T-helper 1 cell treated with Interleukin-12 subunit alpha and Interleukin-12 subunit beta and Interleukin-4 antibody, amounts not matched to agents 30 μg/mL and 1 μg/mL, for 36 hours (primary cell): ENCODE data around the gene ILDR1.
A peak's percentile ranks its signal among the peaks of the same experiment; 100 is the strongest.

Experiments used
- H3K27ac Mint-ChIP-seq: one replicate; pipeline ENCODE4 v1.8.0; 2021; ENCODE audit warnings: mild to moderate bottlenecking, mixed read lengths
- H3K27me3 Mint-ChIP-seq: one replicate; pipeline ENCODE4 v1.8.0; 2021; ENCODE audit warnings: low read depth, mixed read lengths
- H3K36me3 Mint-ChIP-seq: one replicate; pipeline ENCODE4 v1.8.0; 2021; ENCODE audit warnings: low read depth, mixed read lengths
- H3K4me1 Mint-ChIP-seq: one replicate; pipeline ENCODE4 v1.8.0; 2021; ENCODE audit warnings: low read depth, mixed read lengths
- H3K4me3 Mint-ChIP-seq: one replicate; pipeline ENCODE4 v1.8.0; 2021; ENCODE audit warnings: mild to moderate bottlenecking, moderate library complexity, mixed read lengths
- H3K9me3 Mint-ChIP-seq: one replicate; pipeline ENCODE4 v1.8.0; 2021; ENCODE audit warnings: mixed read lengths

Gene ILDR1

GRCh38 chr3:121994551-121994950 is 27.5 kb downstream of the ILDR1 start:
- Mint-ChIP-seq H3K27ac (no peak overlapping the region), H3K27me3 (no peaks in the 10 kb centered on the region), H3K36me3 (no peaks in the 10 kb centered on the region), H3K4me1 (peaks cover 35% of the 10 kb centered on the region), H3K9me3 (no peaks in the 10 kb centered on the region), H3K4me3 (no peak overlapping the region)

GRCh38 chr3:121992601-121993560 is 29.2 kb downstream of the ILDR1 start:
- Mint-ChIP-seq H3K27me3 (no peaks in the 10 kb centered on the region), H3K27ac (no peak overlapping the region), H3K4me1 (peaks cover 33% of the 10 kb centered on the region), H3K4me3 (no peak overlapping the region), H3K36me3 (no peaks in the 10 kb centered on the region), H3K9me3 (no peaks in the 10 kb centered on the region)

- Mint-ChIP-seq H3K27ac (no peak overlapping the region), H3K4me1 (peaks cover 12% of the 10 kb centered on the region), H3K4me3 (no peak overlapping the region)
Observed at GRCh38 chr3:121989943-121990342, 32.1 kb downstream of the ILDR1 start.

GRCh38 chr3:121988146-121988545 is 33.9 kb downstream of the ILDR1 start:
- H3K36me3 Mint-ChIP-seq = peaks cover 13% of the 10 kb centered on the region
- peaks cover 4% of the 10 kb centered on the region for H3K27me3 Mint-ChIP-seq
- H3K9me3 Mint-ChIP-seq = peaks cover 23% of the 10 kb centered on the region
- H3K27ac Mint-ChIP-seq = peak overlapping the region; percentile 5
- H3K4me1 Mint-ChIP-seq = peaks cover 10% of the 10 kb centered on the region
- H3K4me3 Mint-ChIP-seq = no peak overlapping the region

More at GRCh38 chr3:121989943-121990342, 32.1 kb downstream of the ILDR1 start:
- Mint-ChIP-seq H3K36me3 (peaks cover 3% of the 10 kb centered on the region), H3K9me3 (peaks cover 5% of the 10 kb centered on the region), H3K27me3 (peaks cover 4% of the 10 kb centered on the region)

GRCh38 chr3:121985846-121986245 is 36.2 kb downstream of the ILDR1 start:
- H3K4me3 Mint-ChIP-seq = no peak overlapping the region
- H3K4me1 Mint-ChIP-seq = peaks cover 17% of the 10 kb centered on the region

GRCh38 chr3:121981473-121981872 is 40.6 kb downstream of the ILDR1 start:
- peaks cover 25% of the 10 kb centered on the region for H3K36me3 Mint-ChIP-seq

More at GRCh38 chr3:121985846-121986245, 36.2 kb downstream of the ILDR1 start:
- Mint-ChIP-seq H3K36me3 (peaks cover 23% of the 10 kb centered on the region), H3K27me3 (peaks cover 4% of the 10 kb centered on the region), H3K9me3 (peaks cover 29% of the 10 kb centered on the region), H3K27ac (no peak overlapping the region)

GRCh38 chr3:121980450-121980796 is 41.6 kb downstream of the ILDR1 start:
- Mint-ChIP-seq H3K27me3 (peaks cover 4% of the 10 kb centered on the region), H3K9me3 (peaks cover 35% of the 10 kb centered on the region), H3K4me1 (peaks cover 20% of the 10 kb centered on the region), H3K4me3 (no peak overlapping the region), H3K36me3 (peaks cover 25% of the 10 kb centered on the region), H3K27ac (no peak overlapping the region)

More at GRCh38 chr3:121981473-121981872, 40.6 kb downstream of the ILDR1 start:
- Mint-ChIP-seq H3K9me3 (peaks cover 36% of the 10 kb centered on the region), H3K4me3 (no peak overlapping the region), H3K4me1 (peaks cover 20% of the 10 kb centered on the region), H3K27ac (no peak overlapping the region), H3K27me3 (peaks cover 4% of the 10 kb centered on the region)

GRCh38 chr3:121979734-121980449 is 42.2 kb downstream of the ILDR1 start:
- H3K36me3 Mint-ChIP-seq = peaks cover 22% of the 10 kb centered on the region
- no peak overlapping the region for H3K27ac Mint-ChIP-seq
- H3K4me1 Mint-ChIP-seq = peaks cover 20% of the 10 kb centered on the region
- H3K9me3 Mint-ChIP-seq = peaks cover 34% of the 10 kb centered on the region
- H3K27me3 Mint-ChIP-seq = no peaks in the 10 kb centered on the region
- no peak overlapping the region for H3K4me3 Mint-ChIP-seq

GRCh38 chr3:121979246-121979645 is 42.8 kb downstream of the ILDR1 start:
- no peak overlapping the region for H3K4me3 Mint-ChIP-seq
- peaks cover 19% of the 10 kb centered on the region for H3K36me3 Mint-ChIP-seq
- no peaks in the 10 kb centered on the region for H3K27me3 Mint-ChIP-seq
- peaks cover 33% of the 10 kb centered on the region for H3K9me3 Mint-ChIP-seq
- H3K27ac Mint-ChIP-seq = no peak overlapping the region
- H3K4me1 Mint-ChIP-seq = peaks cover 20% of the 10 kb centered on the region

GRCh38 chr3:121976727-121977126 is 45.3 kb downstream of the ILDR1 start:
- Mint-ChIP-seq H3K36me3 (peaks cover 5% of the 10 kb centered on the region), H3K27ac (no peak overlapping the region), H3K4me3 (no peak overlapping the region), H3K4me1 (peaks cover 20% of the 10 kb centered on the region), H3K9me3 (peaks cover 21% of the 10 kb centered on the region), H3K27me3 (no peaks in the 10 kb centered on the region)

GRCh38 chr3:121975702-121976302 is 46.2 kb downstream of the ILDR1 start:
- peaks cover 1% of the 10 kb centered on the region for H3K36me3 Mint-ChIP-seq
- no peak overlapping the region for H3K4me3 Mint-ChIP-seq
- no peaks in the 10 kb centered on the region for H3K27me3 Mint-ChIP-seq
- H3K27ac Mint-ChIP-seq = no peak overlapping the region
- H3K4me1 Mint-ChIP-seq = peaks cover 13% of the 10 kb centered on the region
- peaks cover 21% of the 10 kb centered on the region for H3K9me3 Mint-ChIP-seq

GRCh38 chr3:121974601-121975111 is 47.4 kb downstream of the ILDR1 start:
- no peaks in the 10 kb centered on the region for H3K27me3 Mint-ChIP-seq

GRCh38 chr3:121970047-121970446 is 52.0 kb downstream of the ILDR1 start:
- H3K4me1 Mint-ChIP-seq = peaks cover 8% of the 10 kb centered on the region
- H3K4me3 Mint-ChIP-seq = no peak overlapping the region
- H3K9me3 Mint-ChIP-seq = peaks cover 25% of the 10 kb centered on the region
- peaks cover 6% of the 10 kb centered on the region for H3K27me3 Mint-ChIP-seq
- no peak overlapping the region for H3K27ac Mint-ChIP-seq
- no peaks in the 10 kb centered on the region for H3K36me3 Mint-ChIP-seq

More at GRCh38 chr3:121974601-121975111, 47.4 kb downstream of the ILDR1 start:
- Mint-ChIP-seq H3K4me3 (no peak overlapping the region), H3K36me3 (no peaks in the 10 kb centered on the region), H3K9me3 (peaks cover 21% of the 10 kb centered on the region), H3K4me1 (peaks cover 11% of the 10 kb centered on the region), H3K27ac (no peak overlapping the region)

- H3K36me3 Mint-ChIP-seq = no peaks in the 10 kb centered on the region
- H3K4me3 Mint-ChIP-seq = no peak overlapping the region
- peaks cover 8% of the 10 kb centered on the region for H3K4me1 Mint-ChIP-seq
- H3K27ac Mint-ChIP-seq = no peak overlapping the region
- H3K9me3 Mint-ChIP-seq = peaks cover 20% of the 10 kb centered on the region
- peaks cover 6% of the 10 kb centered on the region for H3K27me3 Mint-ChIP-seq
Observed at GRCh38 chr3:121969631-121970030, 52.4 kb downstream of the ILDR1 start.
